Prostate gland (tissue), 2 donors: ENCODE results near the gene CLEC16A. TPM values are rescaled to one million over a fixed set of nuclear protein-coding genes. Genes with fewer than 3 reads are reported as not detected.

Experiments
- DNase-seq: peaks from one replicate; pipeline ENCODE4 v3.0.0-alpha.2; 2019; ENCODE audit warnings: low spot score
- H3K27ac ChIP-seq, 2 donors: fragments of 200-600 bp; sonication (generic); 2 replicates each; pipeline ENCODE4 v1.5.1; 2017 to 2019
- H3K27me3 ChIP-seq: fragments of 200-600 bp; sonication (generic); replicated peaks from 2 replicates; pipeline ENCODE4 v1.5.1; 2019; ENCODE audit not compliant: insufficient read depth
- H3K36me3 ChIP-seq, 2 donors: fragments of 200-600 bp; sonication (generic); 1 replicate in 1 of 2; 2 replicates in 1 of 2; pipeline versions ENCODE4 v1.5.1 to v1.8.1; 2017 to 2019
- H3K4me1 ChIP-seq: fragments of 200-600 bp; sonication (generic); replicated peaks from 2 replicates; pipeline ENCODE4 v1.5.1; 2019
- H3K4me3 ChIP-seq, 2 donors: fragments of 200-600 bp; sonication (generic); 2 replicates each; pipeline ENCODE4 v1.5.1; 2017 to 2019
- H3K9me3 ChIP-seq: fragments of 200-600 bp; sonication (generic); 2 replicates; pipeline ENCODE4 v1.5.1; 2017
- POLR2A ChIP-seq: fragments of 450-650 bp; IDR thresholded peaks from one replicate; pipeline ENCODE4 v1.6.1; 2016; ENCODE audit warnings: antibody characterized with exemption, mild to moderate bottlenecking
- POLR2AphosphoS5 ChIP-seq: sonication (generic); formaldehyde crosslinking; IDR thresholded peaks from one replicate; pipeline ENCODE4 v1.6.1; 2017; ENCODE audit warnings: antibody characterized with exemption
- WGBS: methylation state at CpG from one replicate; pipeline ENCODE4 v1.1.5; 2018; 5-methylcytosine and 5-hydroxymethylcytosine counted together
- intact Hi-C: fragments of 100-400 bp; cut with DNase I; formaldehyde crosslinking; loops from one replicate; pipeline ENCODE4 v1.14.2; 2022
- total RNA-seq, 2 donors: library from RNA; depleted of rRNA; stranded (reverse); fragments of >200 nt; gene quantifications; one replicate each; pipeline ENCODE4 v1.1.0, GENCODE V29; 2016
- TF ChIP-seq, protein P1 (sequence below), 4 experiments: fragments of 200-600 bp in 2 of 4; fragments of 450-650 bp in 2 of 4; sonication (generic) in 2 of 4; IDR thresholded peaks; 1 replicate in 3 of 4; 2 replicates in 1 of 4; pipeline ENCODE4 v1.5.1; 2016 to 2019; ENCODE audit warnings: antibody characterized with exemption in 4 of 4, mild to moderate bottlenecking in 2 of 4, moderate library complexity in 2 of 4

The CLEC16A gene
- total RNA-seq, 2 donors from 2014 or later = 26.1 to 52.2 TPM

DNA sequence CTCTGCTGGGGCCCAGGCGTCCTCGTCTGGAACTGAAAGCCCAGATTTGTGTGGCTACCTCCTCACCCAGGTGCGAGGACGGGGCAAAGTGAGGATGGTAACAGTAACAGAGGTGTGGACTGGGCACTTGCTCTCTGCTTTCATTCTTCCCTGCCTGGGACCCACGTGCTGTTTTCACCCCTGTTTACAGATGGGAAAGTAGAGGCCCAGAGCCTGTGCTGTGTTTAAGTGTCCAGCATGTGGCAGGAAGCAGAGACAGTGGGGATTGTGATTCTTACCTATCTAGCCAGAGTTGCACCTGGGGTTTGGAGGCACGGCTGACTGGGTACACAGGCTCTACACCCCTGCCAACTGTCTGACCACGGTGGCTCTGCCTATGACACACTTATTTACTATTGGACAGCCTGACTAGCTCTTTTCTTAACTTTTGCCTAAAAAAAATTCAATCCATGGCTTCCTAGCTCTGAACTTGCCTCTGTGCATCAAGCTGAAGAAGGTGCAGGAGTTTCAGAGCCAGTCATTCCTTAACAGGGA, 155.4 kb downstream of the CLEC16A start:
- no peak for DNase-seq
- WGBS = 77% methylated on average over 7 of the region's 7 CpGs
- intact Hi-C loops = loop anchor here (10.0 kb wide), 2 partner anchors 125 to 155 kb away; partner anchors contain the start of gene SOCS1
- H3K27me3 ChIP-seq = no peaks in the 10 kb centered on the region
- H3K36me3 ChIP-seq = no peaks in the 10 kb centered on the region
- no peaks in the 10 kb centered on the region for H3K4me1 ChIP-seq
- peak overlapping the region in 1 of 2 donors; percentile 7 for H3K27ac ChIP-seq
- no peaks in the 10 kb centered on the region for H3K9me3 ChIP-seq
- TF ChIP-seq, protein P1, sequence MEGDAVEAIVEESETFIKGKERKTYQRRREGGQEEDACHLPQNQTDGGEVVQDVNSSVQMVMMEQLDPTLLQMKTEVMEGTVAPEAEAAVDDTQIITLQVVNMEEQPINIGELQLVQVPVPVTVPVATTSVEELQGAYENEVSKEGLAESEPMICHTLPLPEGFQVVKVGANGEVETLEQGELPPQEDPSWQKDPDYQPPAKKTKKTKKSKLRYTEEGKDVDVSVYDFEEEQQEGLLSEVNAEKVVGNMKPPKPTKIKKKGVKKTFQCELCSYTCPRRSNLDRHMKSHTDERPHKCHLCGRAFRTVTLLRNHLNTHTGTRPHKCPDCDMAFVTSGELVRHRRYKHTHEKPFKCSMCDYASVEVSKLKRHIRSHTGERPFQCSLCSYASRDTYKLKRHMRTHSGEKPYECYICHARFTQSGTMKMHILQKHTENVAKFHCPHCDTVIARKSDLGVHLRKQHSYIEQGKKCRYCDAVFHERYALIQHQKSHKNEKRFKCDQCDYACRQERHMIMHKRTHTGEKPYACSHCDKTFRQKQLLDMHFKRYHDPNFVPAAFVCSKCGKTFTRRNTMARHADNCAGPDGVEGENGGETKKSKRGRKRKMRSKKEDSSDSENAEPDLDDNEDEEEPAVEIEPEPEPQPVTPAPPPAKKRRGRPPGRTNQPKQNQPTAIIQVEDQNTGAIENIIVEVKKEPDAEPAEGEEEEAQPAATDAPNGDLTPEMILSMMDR (IDR thresholded peaks at IDR 0.05) = no peak
- TF ChIP-seq POLR2AphosphoS5 (no peak), POLR2A (no peak)
- H3K4me3 ChIP-seq = no peak overlapping the region

DNA sequence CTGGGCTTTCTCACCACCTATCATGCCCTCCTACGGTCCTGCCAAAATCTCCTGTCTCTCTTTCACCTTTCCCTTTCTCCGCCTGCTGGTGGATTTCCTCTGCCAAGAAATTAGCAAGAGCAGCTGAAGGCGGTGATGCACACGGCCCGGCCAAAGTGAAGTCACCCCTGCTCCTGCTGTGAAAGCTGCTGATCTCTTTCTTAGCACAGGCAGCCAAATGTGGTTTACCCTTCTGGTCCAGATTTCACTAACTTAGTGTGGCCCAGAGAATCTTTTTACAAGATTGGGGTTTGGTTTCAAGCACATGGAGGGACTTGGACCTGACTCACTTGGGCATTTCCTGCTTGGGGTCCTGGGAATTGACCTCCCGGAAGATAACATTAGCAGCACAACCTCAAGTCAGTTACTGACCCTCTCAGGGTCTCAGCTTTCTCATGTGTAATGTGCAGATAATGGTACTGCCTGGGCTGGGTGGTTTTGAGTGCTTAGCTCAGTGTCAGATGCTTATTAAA, 155.9 kb downstream of the CLEC16A start:
- DNase-seq = no peak
- Histone ChIP-seq H3K27ac (peak overlapping the region in 1 of 2 donors; percentile 7), H3K27me3 (no peaks in the 10 kb centered on the region), H3K4me1 (no peaks in the 10 kb centered on the region), H3K9me3 (no peaks in the 10 kb centered on the region), H3K36me3 (no peaks in the 10 kb centered on the region), H3K4me3 (no peak overlapping the region)
- 50% methylated on average over 6 of the region's 6 CpGs for WGBS
- intact Hi-C loops = loop anchor here (10.0 kb wide), 2 partner anchors 125 to 155 kb away; partner anchors contain the start of gene SOCS1
- TF ChIP-seq, protein P1 (IDR thresholded peaks at IDR 0.05) = peak in 1 of 4 experiments; percentile 17
- TF ChIP-seq POLR2AphosphoS5 = no peak
- no peak for TF ChIP-seq POLR2A

DNA sequence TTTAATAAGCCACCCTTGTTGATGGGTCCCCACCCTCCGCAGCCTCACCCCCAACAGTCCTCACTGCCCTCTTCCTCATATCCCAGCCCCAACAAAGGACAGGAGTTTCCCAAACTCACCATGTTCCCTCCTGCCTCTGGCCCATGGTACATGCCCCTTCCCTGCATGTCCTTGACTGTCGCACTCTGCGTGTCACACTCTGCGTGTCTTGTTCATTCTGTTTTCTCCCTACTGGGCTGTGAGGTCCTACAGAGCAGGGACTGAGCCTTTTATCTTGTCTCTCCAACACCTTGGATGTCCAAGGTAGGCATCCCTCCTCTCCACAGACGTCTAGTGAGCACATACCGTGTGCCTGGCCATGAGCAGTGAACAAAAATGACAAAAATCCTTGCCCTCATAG, 156.9 kb downstream of the CLEC16A start:
- no peak overlapping the region for H3K27ac ChIP-seq
- no peaks in the 10 kb centered on the region for H3K9me3 ChIP-seq
- no peaks in the 10 kb centered on the region for H3K4me1 ChIP-seq
- H3K27me3 ChIP-seq = no peaks in the 10 kb centered on the region
- TF ChIP-seq POLR2A = no peak
- TF ChIP-seq POLR2AphosphoS5 = no peak
- TF ChIP-seq, protein P1 (IDR thresholded peaks at IDR 0.05) = no peak
- H3K4me3 ChIP-seq = no peak overlapping the region
- intact Hi-C loops = loop anchor here (10.0 kb wide), 2 partner anchors 126 to 154 kb away; partner anchors contain the start of gene SOCS1
- no peaks in the 10 kb centered on the region for H3K36me3 ChIP-seq
- WGBS = 89% methylated on average over 6 of the region's 6 CpGs
- no peak for DNase-seq

DNA sequence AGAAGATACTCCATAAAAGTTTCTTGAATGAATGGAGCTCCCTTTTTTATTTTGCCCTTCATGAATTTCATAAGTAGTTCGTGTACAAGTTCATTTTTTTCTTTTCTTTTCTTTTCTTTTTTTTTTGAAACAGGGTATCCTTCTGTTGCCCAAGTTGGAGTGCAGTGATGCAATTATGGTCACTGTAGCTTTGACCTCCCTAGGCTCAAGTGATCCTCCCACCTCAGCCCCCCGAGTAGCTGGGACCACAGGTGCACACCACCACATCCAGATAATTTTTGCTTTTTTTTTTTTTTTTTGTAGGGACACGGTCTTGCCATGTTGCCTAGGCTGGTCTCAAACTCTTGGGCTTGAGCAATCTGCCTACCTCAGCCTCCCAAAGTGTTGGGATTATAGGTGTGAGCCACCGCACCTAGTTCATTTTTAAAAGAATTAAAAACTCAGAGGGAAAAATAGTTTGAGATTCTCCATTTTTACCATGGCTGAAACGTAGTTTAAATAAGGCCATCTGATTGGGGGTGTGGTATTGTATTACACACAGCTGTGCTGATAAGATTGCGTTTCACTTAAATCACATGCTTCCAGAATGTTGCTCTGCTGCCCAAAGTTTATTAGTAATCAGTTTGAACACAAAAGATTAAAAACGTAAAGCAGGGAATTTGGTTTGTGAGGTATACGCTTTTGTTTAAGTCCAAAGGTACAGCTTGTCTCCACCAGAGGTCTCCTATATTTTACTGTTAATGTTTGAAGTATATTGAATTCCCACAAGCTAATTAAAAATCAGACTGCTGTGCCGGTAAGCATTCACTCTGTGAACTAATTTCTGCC, 157.5 kb downstream of the CLEC16A start:
- no peak for TF ChIP-seq POLR2A
- TF ChIP-seq, protein P1 (IDR thresholded peaks at IDR 0.05) = peak in 1 of 4 experiments; percentile 21
- DNase-seq = no peak
- H3K4me1 ChIP-seq = no peaks in the 10 kb centered on the region
- intact Hi-C loops = loop anchor here (10.0 kb wide), 2 partner anchors 127 to 153 kb away; partner anchors contain the start of gene SOCS1
- no peaks in the 10 kb centered on the region for H3K9me3 ChIP-seq
- no peak overlapping the region for H3K4me3 ChIP-seq
- no peaks in the 10 kb centered on the region for H3K27me3 ChIP-seq
- H3K36me3 ChIP-seq = no peaks in the 10 kb centered on the region
- no peak overlapping the region for H3K27ac ChIP-seq
- 52% methylated on average over 9 of the region's 9 CpGs for WGBS
